Endodermal cell (in vitro differentiated cells): Measurements from ENCODE around the gene ITGA6. TPM values are rescaled to one million over a fixed set of nuclear protein-coding genes. Genes with fewer than 3 reads are reported as not detected.

Source experiments
- DNase-seq: peaks from one replicate; pipeline ENCODE4 v3.0.0-alpha.2; 2017
- H3K27ac ChIP-seq: 2 replicates; pipeline ENCODE4 v1.5.1; 2013; ENCODE audit warnings: mild to moderate bottlenecking, low read depth, low read length, moderate library complexity
- H3K27me3 ChIP-seq: 2 replicates; pipeline ENCODE4 v1.6.1; 2013; ENCODE audit warnings: mild to moderate bottlenecking, low read length, moderate library complexity; ENCODE audit not compliant: insufficient read depth, control insufficient read depth, poor library complexity, severe bottlenecking
- H3K36me3 ChIP-seq: 2 replicates; pipeline ENCODE4 v1.7.0; 2013; ENCODE audit warnings: mild to moderate bottlenecking, low read length, moderate library complexity; ENCODE audit not compliant: control insufficient read depth, insufficient read depth
- H3K4me1 ChIP-seq: one replicate; pipeline ENCODE4 v1.7.0; 2013; ENCODE audit warnings: low read length; ENCODE audit not compliant: control insufficient read depth, insufficient read depth
- H3K4me3 ChIP-seq: 2 replicates; pipeline ENCODE4 v1.5.1; 2013; ENCODE audit warnings: mild to moderate bottlenecking, low read length, moderate library complexity
- H3K9ac ChIP-seq: 2 replicates; pipeline ENCODE4 v1.6.1; 2013; ENCODE audit warnings: mild to moderate bottlenecking, low read length, moderate library complexity; ENCODE audit not compliant: poor library complexity, severe bottlenecking; ENCODE audit errors: extremely low read depth
- H3K9me3 ChIP-seq: 2 replicates; pipeline ENCODE4 v1.6.1; 2013; ENCODE audit warnings: mild to moderate bottlenecking, low read length, moderate library complexity; ENCODE audit not compliant: control insufficient read depth
- H3K27ac Mint-ChIP-seq: 2 replicates; pipeline ENCODE4 v1.8.0; 2020; ENCODE audit warnings: mixed read lengths
- H3K27me3 Mint-ChIP-seq: 2 replicates; pipeline ENCODE4 v1.8.0; 2021; ENCODE audit warnings: mild to moderate bottlenecking, mixed read lengths; ENCODE audit not compliant: insufficient read depth
- H3K36me3 Mint-ChIP-seq: 2 replicates; pipeline ENCODE4 v1.8.0; 2020; ENCODE audit warnings: low read depth, mixed read lengths
- H3K4me1 Mint-ChIP-seq: 2 replicates; pipeline ENCODE4 v1.8.0; 2020; ENCODE audit warnings: mixed read lengths
- H3K4me3 Mint-ChIP-seq: 2 replicates; pipeline ENCODE4 v1.8.0; 2020; ENCODE audit warnings: mild to moderate bottlenecking, moderate library complexity, mixed read lengths
- H3K9me3 Mint-ChIP-seq: 2 replicates; pipeline ENCODE4 v1.8.0; 2020; ENCODE audit warnings: mild to moderate bottlenecking, mixed read lengths
- WGBS, 2 experiments: methylation state at CpG; one replicate each; pipeline versions ENCODE4 v1.1.5 to v1.1.7; 2013; ENCODE audit warnings: missing lambda C conversion rate in 2 of 2, mixed read lengths in 1 of 2; ENCODE audit not compliant: insufficient coverage in 1 of 2, insufficient read length in 1 of 2; 5-methylcytosine and 5-hydroxymethylcytosine counted together
- total RNA-seq, 2 donors: library from RNA; stranded (reverse); fragmentation: NEBNext Ultra II Directional in 1 of 2; extraction: Animal tissue kit (Norgen Biotek cat#: 25700) in 1 of 2; gene quantifications; 2 replicates in 1 of 2; 3 replicates in 1 of 2; pipeline ENCODE4 v1.2.1, GENCODE V29; 2021
- TF ChIP-seq, protein P1 (sequence below): fragments of 200-600 bp; sonication (generic); conservative IDR thresholded peaks from 2 replicates; pipeline ENCODE4 v1.5.0; 2021; ENCODE audit warnings: antibody characterized with exemption, mild to moderate bottlenecking

Gene ITGA6
- total RNA-seq, 2 donors from 2014 or later, result 35.8 to 45.7 TPM

DNA sequence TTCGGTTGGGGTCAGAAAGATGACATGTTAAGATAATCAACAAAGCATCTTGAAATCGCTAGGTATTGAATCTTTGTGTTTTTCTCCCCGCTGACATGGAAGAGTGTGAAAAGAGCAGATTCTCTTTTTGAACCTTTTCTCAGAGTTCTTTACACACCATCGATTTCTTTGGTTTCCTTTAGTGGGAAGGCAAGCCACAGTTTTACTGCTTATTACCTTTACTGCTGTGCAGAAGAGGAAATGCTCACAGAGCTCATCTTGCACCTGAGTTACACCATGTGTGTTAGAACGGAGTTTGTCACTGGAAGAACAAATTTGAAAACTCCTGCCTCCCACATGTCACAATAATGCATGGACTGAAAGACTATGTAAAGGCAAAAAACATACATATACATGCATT is 83.2 kb downstream of the ITGA6 start:
- Histone ChIP-seq H3K36me3 (peaks cover 4% of the 10 kb centered on the region), H3K9ac (no peak overlapping the region), H3K4me3 (no peak overlapping the region), H3K9me3 (peaks cover 57% of the 10 kb centered on the region), H3K27me3 (no peaks in the 10 kb centered on the region), H3K27ac (no peak overlapping the region), H3K4me1 (no peaks in the 10 kb centered on the region)
- Mint-ChIP-seq H3K9me3 (peaks cover 49% of the 10 kb centered on the region), H3K4me3 (no peak overlapping the region), H3K27ac (no peak overlapping the region), H3K27me3 (no peaks in the 10 kb centered on the region), H3K4me1 (no peaks in the 10 kb centered on the region), H3K36me3 (peaks cover 50% of the 10 kb centered on the region)
- DNase-seq, result no peak
- 93 to 100% methylated on average over 4 to 5 of the region's 5 CpGs for WGBS, 2 experiments
- TF ChIP-seq, protein P1, sequence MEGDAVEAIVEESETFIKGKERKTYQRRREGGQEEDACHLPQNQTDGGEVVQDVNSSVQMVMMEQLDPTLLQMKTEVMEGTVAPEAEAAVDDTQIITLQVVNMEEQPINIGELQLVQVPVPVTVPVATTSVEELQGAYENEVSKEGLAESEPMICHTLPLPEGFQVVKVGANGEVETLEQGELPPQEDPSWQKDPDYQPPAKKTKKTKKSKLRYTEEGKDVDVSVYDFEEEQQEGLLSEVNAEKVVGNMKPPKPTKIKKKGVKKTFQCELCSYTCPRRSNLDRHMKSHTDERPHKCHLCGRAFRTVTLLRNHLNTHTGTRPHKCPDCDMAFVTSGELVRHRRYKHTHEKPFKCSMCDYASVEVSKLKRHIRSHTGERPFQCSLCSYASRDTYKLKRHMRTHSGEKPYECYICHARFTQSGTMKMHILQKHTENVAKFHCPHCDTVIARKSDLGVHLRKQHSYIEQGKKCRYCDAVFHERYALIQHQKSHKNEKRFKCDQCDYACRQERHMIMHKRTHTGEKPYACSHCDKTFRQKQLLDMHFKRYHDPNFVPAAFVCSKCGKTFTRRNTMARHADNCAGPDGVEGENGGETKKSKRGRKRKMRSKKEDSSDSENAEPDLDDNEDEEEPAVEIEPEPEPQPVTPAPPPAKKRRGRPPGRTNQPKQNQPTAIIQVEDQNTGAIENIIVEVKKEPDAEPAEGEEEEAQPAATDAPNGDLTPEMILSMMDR, result no peak

DNA sequence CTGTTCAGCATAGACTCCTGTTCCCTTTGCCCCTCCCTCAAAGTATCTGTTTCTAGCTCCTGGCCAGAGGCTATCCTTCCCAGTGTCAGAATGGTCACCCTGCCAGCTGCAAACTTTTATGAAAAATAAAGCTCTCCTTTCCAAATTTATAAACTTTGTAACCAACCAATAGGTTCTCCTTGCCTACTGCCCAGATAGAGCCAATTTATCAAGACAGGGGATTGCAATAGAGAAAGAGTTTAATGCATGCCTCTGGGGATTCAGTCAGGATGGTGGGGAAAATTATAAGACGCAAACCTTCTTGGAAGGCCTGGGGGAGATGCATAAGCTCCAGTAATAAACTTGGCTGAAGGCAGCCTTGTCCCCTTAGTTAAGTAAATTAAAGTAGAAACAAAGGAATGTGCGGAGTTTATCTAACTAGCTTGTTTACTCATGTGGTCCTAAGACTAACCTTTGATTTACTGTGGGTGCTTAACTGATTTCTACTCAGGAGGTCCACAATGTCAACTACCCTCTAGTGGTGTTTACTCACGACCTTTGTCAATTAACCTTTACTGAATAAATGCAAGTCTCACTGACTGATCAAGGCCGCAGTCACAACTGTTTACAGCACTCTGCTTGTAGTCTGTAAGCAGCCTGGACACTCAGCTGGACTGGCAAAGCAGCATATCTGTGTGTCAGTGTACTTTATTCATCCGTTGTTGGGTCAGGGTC is 85.6 kb downstream of the ITGA6 start:
- Mint-ChIP-seq H3K27ac (no peak overlapping the region), H3K4me1 (no peaks in the 10 kb centered on the region), H3K4me3 (no peak overlapping the region), H3K27me3 (no peaks in the 10 kb centered on the region), H3K9me3 (peaks cover 72% of the 10 kb centered on the region), H3K36me3 (peaks cover 43% of the 10 kb centered on the region)
- Histone ChIP-seq H3K36me3 (peaks cover 4% of the 10 kb centered on the region), H3K9ac (no peak overlapping the region), H3K27me3 (no peaks in the 10 kb centered on the region), H3K27ac (no peak overlapping the region), H3K4me1 (no peaks in the 10 kb centered on the region), H3K9me3 (peaks cover 77% of the 10 kb centered on the region), H3K4me3 (peak overlapping the region; percentile 60)
- 89 to 91% methylated on average over 4 to 5 of the region's 5 CpGs for WGBS, 2 experiments
- TF ChIP-seq, protein P1, result no peak
- no peak for DNase-seq

DNA sequence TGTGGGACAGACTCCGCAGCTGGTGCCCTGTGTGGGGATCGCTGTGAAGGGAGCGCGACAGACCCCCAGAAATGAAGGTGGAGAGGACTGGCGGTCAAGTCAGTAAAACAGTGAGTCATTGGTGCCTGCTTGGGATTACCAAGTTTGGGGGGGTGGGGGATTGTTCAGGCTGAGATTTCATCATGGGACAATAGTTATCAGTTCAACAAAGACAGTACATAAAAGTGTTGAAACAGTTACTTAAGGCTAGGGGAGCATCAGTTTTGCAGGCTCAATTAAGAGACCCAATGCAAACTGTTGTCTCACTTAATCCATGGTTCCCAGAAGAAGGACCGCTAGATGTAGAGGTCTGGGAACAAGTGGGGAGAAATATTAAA is 86.1 kb downstream of the ITGA6 start:
- Mint-ChIP-seq H3K36me3 (peaks cover 42% of the 10 kb centered on the region), H3K27me3 (no peaks in the 10 kb centered on the region), H3K27ac (no peak overlapping the region), H3K4me3 (no peak overlapping the region), H3K4me1 (no peaks in the 10 kb centered on the region), H3K9me3 (peaks cover 77% of the 10 kb centered on the region)
- H3K4me1 ChIP-seq, result no peaks in the 10 kb centered on the region
- WGBS, 2 experiments, result 95 to 100% methylated on average over 2 to 6 of the region's 6 CpGs
- no peak overlapping the region for H3K9ac ChIP-seq
- TF ChIP-seq, protein P1, result no peak
- peaks cover 4% of the 10 kb centered on the region for H3K36me3 ChIP-seq
- H3K9me3 ChIP-seq, result peaks cover 82% of the 10 kb centered on the region
- DNase-seq, result no peak
- no peak overlapping the region for H3K27ac ChIP-seq
- no peaks in the 10 kb centered on the region for H3K27me3 ChIP-seq
- H3K4me3 ChIP-seq, result peak overlapping the region; percentile 60
